A549 (cell line): ENCODE measurements around the gene AMMECR1.

Source experiments
- CTCF ChIP-seq: fragments of >200 bp; sonication (Bioruptor Twin); formaldehyde crosslinking; IDR thresholded peaks from 3 replicates; pipeline ENCODE4 v1.5.1; 2016
- POLR2A ChIP-seq: IDR thresholded peaks from 2 replicates; pipeline ENCODE4 v1.6.1; 2012; ENCODE audit warnings: mild to moderate bottlenecking, low read length

DNA sequence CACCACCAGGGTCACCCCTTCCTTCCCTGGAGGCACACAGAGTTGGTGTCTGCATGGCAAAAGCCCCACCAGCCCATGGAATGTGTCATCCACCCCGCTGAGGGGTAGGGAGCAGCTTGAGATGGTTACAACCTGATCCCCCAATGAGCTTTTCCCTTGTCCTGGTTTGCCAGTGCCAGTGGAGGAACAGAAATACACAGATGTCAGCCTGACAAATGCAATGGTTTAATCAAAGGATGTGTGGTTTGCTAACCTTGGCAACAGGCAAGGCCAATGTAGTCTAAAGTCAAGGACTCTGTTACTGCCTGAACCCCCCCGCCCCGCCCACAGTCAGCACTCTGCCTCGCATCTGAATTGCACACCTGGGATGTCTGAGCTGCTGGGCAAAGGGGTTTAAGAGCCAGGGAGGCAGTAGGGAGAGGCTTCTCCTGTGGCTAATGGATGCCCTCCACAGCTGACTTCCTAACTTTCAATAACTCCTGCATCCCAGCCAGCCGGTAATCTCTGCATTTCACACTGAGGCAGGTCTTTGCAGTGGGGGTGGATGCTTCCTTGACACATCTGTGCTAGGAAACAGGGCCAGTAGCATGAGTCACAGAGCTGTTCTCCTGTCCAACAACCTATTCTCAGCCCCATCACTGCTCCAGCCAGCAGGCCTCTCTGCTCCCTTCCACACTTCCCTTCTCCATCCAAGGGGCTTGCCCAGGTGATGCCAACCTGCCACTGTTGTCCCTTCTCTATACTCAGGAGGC is 137.5 kb downstream of the AMMECR1 start:
- TF ChIP-seq POLR2A (no peak), CTCF (no peak)
